CD4-positive, alpha-beta T cell treated with Interleukin-4 for 1 hour (primary cell): ENCODE data around the gene ZNF646.

Experiments
- DNase-seq, 2 donors: peaks; one replicate each; pipeline ENCODE4 v3.0.0-alpha.2; 2020 to 2022

ZNF646 gene

GRCh38 chr16:31073970-31074813, at the start of gene ZNF646, which contains the start of gene ZNF668:
ZNF646 (plus strand) TSS chr16:31074422; CDS start chr16:31076325, 1,903 bp downstream.
ZNF668 (minus strand) TSS chr16:31074240; CDS start chr16:31064459, 9,781 bp downstream.
- peak; percentile 99 for DNase-seq

GRCh38 chr16:31025339-31025738, 48.9 kb upstream of the ZNF646 start:
- DNase-seq: no peak

- no peak for DNase-seq
Measured at GRCh38 chr16:31029272-31029671, 45.0 kb upstream of the ZNF646 start.

GRCh38 chr16:31031276-31031675, 42.9 kb upstream of the ZNF646 start:
- no peak for DNase-seq

GRCh38 chr16:31032736-31033708, 41.2 kb upstream of the ZNF646 start, which contains the start of gene STX4:
STX4 (plus strand) TSS chr16:31033558; CDS start chr16:31033806, 248 bp downstream.
- peak; percentile 99 for DNase-seq

- DNase-seq: peak; percentile 87 to 88
Measured at GRCh38 chr16:31033709-31034492, 40.3 kb upstream of the ZNF646 start.

- no peak for DNase-seq
Measured at GRCh38 chr16:31036691-31037090, 37.5 kb upstream of the ZNF646 start.

GRCh38 chr16:31038993-31039392, 35.2 kb upstream of the ZNF646 start:
- no peak for DNase-seq

GRCh38 chr16:31042866-31043265, 31.4 kb upstream of the ZNF646 start:
- no peak for DNase-seq

- no peak for DNase-seq
Measured at GRCh38 chr16:31043352-31043751, 30.9 kb upstream of the ZNF646 start.

- no peak for DNase-seq
Measured at GRCh38 chr16:31043898-31044481, 30.2 kb upstream of the ZNF646 start.

- no peak for DNase-seq
Measured at GRCh38 chr16:31050280-31051030, 23.8 kb upstream of the ZNF646 start.

- DNase-seq: peak in 1 of 2 donors; percentile 54
Measured at GRCh38 chr16:31052114-31052513, 22.1 kb upstream of the ZNF646 start.

- no peak for DNase-seq
Measured at GRCh38 chr16:31055613-31056012, 18.6 kb upstream of the ZNF646 start.

GRCh38 chr16:31061126-31061812, 13.0 kb upstream of the ZNF646 start:
- no peak for DNase-seq

GRCh38 chr16:31061813-31062440, 12.3 kb upstream of the ZNF646 start:
- DNase-seq: no peak

- DNase-seq: no peak
Measured at GRCh38 chr16:31063495-31063842, 10.8 kb upstream of the ZNF646 start.

- DNase-seq: peak; percentile 35
Measured at GRCh38 chr16:31063843-31064611, 10.2 kb upstream of the ZNF646 start.

- DNase-seq: no peak
Measured at GRCh38 chr16:31064882-31065461, 9.2 kb upstream of the ZNF646 start.
